HG02870 (cell line): ENCODE results near the gene MOCS1.

Source experiments
- ATAC-seq: cut with Tn5 transposase; IDR thresholded peaks from one replicate; pipeline ENCODE4 v1.9.1; 2021; ENCODE audit warnings: mild to moderate bottlenecking, moderate library complexity; ENCODE audit not compliant: unreplicated experiment

Gene MOCS1

DNA sequence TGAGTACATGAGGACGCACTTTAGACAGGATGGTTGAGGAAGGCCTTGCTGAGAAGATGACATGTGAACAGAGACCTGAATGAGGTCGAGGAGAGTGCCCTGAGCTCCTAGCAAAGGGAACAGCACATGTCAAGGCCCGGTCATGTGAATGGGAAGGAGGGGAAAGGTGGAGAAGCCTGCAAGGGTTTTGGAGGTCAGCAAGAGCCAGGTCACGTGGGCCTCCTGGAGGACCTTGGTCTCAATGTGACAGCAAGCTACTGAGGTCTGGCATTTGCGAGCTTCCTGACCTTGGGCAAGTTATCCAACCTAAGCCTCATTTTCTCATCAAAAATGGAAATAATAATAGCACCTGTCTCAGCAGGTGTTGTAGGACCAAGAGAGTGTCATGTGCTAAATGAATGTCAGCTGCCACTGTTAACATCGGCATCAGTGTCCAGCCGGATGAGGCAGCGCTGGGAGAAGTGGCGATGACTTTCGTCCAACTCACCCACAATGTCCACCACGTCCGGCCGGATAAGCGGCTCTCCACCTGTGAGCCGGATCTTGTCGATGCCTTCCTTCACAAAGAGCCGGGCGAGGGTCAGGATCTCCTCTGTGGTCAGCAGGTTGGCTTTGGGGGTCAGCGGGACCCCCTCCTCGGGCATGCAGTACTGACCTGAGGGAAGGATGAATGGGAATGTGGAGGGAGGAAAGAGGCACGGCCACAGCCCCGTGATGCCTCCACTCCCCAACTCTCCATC, 8.9 kb downstream of the MOCS1 start:
- no peak for ATAC-seq

DNA sequence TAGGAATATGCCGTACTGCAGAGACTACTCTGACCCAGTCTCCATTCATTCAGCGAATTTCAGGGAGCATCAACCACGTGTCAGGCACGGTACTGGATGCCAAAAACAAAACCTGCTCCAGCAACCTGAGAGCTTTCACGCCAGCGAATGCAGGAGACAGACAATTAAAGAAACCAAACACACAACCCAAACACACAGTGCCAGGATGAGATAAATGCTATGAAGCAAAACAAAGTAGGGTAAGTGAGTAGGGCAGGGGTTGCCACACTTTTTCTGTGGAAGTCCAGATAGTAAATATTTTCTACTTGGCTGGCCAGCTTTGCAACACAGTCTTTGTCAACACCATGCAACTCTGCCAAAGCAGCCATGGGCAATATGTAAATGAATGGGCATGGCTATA, 10.0 kb downstream of the MOCS1 start:
- ATAC-seq: no peak

DNA sequence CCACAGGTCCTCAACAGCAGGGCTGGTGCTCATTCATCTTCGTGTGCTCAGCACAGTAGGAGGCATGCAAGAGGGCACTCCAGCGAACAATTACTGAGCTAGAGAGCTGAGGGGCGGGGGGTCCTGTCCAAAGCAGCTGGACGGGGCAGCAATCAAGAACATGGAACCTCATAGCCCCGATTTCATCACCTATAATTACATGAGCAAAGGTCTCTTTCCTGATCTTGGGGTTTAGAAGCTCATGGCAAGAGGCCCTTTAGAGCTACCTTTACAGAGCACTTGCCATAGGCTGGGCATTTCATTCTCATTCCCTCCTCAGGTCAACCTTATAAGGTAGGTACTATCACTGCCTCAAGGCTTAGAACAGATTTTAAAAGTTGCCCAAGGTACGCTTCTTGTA, 10.4 kb downstream of the MOCS1 start:
- no peak for ATAC-seq

DNA sequence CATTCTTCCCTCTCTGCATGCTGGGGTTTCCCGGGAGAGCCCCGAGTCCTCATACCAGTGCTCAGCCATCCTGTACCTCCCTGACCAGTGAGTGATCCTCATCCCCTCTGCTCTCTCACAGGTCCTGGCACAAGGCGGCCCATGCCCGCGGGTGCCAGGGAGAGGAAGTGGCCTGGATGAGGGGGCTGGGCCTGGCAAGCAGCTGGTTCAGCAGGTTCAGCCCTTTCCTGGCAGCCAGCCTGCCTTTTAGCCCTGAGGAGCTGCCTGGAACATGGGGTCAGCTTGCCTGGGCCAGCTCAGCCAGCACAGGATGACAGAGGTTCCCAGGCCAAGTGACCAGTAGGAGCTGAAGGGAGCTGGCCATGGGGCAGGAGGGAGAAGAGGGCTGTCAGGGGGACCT, 10.9 kb downstream of the MOCS1 start:
- ATAC-seq: no peak

DNA sequence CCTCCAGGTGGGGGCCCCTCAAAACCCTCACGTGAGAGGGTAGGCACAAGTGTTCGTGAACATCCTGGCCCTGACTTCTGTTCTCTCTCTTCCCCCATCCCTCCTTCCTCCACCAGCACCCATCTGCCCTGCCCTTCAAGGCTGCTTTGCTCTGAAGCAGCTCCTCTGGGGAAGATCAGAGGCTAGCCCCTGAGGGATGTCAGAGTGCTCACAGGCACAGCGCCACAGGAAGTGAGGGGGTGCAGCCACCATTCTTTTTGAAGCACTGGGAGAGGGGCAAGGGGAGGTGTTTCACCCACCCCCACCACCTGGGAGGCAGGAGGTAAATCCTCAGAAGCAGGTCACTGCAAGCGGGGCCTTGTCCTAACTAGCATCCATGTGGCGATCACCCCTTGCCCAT, 11.4 kb downstream of the MOCS1 start:
- no peak for ATAC-seq

DNA sequence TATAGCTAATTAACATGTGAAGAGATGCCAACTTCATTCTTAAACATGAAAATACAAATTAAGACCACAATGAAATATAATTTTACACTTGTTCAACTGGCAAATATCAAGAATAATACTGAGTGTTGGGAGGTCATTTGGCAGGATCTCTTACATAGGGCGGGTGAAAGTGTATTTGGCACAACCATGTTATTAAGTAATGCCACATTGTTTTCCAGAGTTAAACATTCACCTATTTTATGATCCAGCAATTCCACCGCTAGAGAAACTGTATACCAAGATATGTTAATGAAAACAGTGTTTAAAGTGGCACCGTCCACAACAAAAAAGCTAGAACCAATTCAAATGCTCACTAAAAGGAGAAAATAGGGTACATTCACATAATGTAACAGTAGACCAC, 14.1 kb downstream of the MOCS1 start:
- ATAC-seq: no peak

DNA sequence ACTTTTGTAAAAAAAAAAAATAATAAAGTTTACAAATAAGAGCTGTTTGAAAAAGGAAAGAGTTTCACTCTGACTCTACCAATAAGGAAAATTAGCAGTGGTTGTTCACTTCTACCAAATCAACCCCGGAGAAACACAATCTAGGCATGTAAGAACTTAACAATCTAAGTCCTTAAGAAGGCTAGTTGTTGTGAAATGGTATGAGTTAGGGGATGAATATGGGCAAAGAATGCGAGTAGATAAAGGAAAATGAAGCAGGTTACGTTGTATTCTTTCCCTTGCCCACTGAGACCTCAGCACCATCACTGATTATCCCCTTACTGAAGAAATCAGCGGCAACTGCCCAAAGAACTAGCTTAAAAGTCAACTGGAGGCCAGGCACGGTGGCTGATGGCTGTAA, 15.4 kb downstream of the MOCS1 start:
- ATAC-seq: no peak

DNA sequence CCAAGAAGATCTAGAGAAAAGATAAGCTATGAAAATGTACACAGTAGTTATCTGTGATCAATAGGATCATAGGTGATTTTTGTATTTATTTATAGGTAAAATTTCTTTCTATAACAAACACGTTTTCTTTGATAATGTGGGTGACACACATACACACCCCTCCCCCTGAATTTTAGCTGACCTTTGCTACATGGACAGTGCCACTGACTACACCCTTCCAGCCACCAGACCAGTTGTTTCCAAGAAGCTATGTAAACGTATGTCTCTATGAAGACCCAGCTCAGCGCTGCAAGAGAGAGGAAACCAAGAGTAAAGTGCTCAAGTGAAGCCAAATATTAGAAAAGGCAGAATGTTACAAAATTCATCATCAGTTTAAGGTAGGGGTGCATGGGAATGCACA, 16.3 kb downstream of the MOCS1 start:
- no peak for ATAC-seq

DNA sequence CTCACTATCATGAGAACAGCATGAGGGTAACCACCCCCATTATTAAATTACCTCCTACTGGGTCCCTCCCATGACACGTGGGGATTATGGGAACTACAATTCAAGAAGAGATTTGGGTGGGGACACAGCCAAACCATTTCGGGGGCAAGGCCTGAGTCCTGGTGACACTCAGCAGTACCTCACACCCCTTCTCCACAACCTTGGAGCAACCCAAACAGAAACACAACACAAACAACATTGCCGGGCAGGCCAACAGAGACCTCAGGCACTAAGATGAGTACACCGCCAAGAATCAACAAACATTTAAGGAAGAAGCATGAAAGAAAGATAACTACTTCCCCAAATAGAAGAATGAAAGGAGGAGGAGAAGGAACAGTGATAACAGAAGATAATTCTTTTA, 16.9 kb downstream of the MOCS1 start:
- ATAC-seq: no peak

DNA sequence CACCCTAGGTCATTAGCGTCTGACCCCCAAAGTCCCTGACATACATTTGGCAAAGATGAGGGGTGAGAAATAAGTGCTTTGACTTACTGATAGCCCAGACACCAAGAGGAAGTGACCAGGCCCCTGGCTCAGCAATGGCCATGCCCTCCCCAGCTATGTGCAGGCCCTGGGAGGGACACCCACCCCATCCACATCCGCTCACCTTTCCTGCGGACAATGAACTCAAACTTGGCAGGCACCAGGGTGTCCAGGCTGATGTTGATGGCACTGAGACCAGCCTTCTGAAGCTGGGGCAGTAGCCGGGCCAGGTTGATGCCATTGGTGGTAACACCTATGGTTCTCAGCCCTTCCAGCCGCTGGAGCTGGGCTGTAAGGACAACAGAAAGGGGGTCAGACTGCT, 18.4 kb downstream of the MOCS1 start:
- no peak for ATAC-seq

DNA sequence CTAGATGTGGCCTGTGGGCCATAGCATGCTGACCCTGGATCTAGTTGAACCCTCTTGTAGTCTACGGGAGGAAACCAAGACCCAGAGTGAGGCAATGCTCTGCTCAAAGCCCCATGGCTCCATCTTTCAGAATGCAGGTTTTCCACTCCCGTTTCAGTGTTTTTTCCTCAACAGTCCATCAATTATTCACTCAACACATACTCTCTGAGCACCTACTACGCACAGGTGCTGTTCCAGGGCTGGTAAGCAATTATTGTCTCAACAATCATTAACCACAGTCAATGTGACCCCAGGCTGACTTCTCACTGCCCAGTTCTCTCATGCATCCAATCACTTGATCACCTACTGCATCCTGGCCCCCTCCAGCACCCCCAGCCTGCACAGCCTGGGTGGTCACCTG, 20.0 kb downstream of the MOCS1 start:
- ATAC-seq: no peak

DNA sequence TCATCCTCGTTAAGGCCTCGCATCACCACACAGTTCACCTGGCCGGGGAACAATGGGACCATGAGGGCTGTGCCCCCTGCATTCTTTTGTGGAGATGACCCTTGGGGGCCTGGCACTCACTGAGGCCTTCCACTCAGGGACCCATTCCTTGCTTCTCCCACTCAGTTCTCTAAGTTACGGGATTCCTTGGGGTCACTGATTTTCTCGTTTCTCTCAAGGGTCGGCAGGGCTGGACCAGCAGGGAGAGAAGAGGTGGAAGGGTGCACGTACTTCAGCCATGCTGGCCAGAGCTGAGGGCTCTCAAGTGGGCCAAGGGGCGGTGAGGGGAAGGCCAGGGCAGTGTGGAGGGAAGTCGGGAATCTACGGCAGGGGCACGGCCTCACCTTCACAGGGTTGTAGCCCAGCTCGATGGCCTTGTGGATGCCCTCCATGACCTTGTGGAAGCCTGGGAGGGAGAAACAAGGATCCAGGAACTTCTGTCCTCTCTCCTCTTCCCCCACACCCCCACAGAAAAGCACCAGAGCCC, 20.8 kb downstream of the MOCS1 start:
- ATAC-seq: no peak

DNA sequence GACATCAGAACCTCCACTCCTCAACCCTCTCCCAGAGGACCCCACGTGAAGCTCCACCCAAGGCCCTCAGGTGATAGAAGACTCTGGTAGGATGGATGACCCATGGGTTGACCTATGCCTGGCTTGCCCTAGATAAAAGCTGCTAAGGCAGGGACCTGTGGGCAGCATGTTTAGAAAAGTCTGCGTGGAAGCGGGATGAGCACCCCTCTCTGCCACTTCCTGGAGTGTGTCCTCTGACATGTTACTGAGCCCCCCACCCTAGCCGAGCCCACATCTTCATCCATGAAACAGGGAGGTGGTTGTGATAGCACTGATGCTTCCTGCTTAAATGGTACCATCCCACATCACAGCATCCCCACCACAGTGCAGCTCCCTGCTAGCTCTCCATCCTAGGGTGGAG, 21.8 kb downstream of the MOCS1 start:
- ATAC-seq: no peak

DNA sequence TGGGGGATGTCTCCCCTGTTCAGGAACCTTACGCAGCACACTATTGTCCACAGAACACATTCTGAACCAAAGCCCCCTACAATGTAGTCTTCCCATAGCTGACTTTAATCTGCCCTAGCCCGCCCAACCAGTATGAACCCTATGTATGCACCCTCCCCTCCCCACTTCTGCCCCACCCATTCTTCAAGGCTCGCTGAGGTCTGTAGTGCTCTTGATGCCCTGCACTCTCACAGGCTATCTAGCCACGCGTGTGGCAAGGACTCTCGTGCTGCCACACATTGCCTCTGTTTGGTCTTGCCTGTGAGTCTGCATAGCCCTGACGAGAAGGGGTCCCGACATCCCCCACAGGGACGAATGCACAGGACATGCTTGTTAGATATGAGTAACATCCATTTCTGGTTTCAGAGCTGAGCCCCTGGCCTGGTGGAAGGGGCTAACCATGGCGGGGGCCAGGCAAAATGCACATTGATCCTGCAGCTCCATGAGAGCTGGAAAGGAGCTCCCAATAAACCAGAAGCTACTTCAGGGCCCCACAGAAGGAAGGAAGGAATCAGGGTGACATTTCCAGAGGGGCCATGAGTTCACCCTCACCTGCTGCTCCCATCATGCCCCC, 22.6 kb downstream of the MOCS1 start:
- ATAC-seq: no peak

DNA sequence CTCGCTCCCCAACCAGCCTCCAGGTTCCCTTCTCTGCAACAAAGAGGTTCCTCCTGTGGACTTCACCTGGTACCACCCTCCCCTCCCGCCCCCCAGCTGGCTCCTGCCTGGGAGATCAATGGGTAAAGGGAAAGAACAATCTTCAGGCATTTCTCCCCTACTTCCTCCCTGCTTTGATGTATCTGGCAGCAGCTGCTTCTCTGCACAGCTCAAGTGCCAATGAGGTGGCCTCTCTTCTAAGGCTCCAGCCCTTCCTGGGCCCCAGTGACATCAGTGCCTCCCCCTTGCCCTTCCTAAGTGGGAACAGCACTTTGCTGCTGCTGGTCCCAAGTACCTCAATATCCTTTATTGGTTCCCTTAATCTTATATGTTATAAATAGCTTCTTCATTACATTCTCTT, 23.5 kb downstream of the MOCS1 start:
- no peak for ATAC-seq

DNA sequence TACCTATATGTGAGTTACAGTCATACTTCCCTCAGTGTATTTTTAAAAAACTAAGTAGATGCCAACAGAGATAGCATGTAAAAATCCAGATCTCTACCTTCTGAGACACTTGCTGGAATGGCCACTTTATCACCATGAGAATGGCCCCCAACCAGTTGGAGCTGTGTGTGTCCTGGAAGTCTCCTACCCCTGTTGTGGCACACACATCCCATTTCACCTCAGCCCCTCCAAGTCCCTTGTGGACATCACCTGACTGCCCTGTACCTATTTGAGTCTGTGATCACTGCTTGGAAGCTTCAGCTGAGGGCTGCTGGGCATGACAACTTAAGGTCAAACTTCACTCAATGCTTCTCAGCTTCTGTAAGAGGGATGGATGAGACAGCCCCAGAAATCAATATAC, 24.1 kb downstream of the MOCS1 start:
- ATAC-seq: no peak

DNA sequence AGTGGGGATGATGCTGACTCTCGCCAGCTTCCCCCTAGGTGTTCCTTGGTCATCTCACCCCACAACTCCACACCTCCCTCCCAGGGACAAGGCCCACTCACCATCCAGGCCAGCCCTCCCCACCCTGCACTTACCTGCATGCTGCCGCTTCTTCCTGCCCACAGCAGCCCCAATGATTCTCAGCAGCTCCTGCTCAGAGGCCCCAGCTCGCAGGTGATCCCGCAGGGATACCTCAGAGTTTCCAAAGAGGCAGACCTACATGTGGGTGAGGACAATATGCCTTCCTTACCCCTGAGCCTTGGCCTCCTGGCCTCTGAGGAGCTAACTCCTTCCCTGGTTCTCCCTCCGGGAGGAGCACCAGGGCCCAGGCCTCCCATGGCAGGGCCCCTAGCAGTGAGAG, 24.6 kb downstream of the MOCS1 start:
- ATAC-seq: no peak

DNA sequence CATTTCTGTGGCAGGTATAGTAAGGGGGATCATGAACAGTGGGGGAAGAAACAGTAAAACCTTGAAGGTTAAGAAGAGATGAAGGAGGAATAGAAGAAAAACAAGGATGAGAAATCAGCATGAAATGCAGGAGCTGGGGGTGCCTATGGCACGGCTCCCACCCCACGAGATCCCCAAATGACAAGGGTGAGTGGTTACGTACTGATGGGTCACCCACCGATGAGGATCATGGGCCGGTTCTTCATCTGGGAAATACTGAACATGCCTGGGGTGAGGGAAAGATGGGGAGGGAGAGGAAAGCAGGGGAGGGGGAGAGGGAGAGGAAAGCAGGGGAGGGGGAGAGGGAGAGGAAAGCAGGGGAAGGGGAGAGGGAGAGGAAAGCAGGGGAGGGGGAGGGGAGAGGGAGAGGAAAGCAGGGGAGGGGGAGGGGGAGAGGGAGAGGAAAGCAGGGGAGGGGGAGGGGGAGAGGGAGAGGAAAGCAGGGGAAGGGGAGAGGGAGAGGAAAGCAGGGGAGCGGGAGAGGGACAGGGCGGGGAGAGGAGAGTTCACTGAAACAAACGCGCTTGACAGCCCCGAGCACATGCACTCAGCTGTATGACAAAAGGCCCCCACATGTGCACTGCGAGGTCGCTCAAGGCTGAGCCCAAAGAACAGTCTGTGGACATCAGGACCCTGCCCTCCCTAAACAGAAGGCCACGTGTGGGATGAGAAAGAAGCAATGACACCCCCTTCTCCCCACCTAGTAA, 25.3 kb downstream of the MOCS1 start:
- no peak for ATAC-seq

DNA sequence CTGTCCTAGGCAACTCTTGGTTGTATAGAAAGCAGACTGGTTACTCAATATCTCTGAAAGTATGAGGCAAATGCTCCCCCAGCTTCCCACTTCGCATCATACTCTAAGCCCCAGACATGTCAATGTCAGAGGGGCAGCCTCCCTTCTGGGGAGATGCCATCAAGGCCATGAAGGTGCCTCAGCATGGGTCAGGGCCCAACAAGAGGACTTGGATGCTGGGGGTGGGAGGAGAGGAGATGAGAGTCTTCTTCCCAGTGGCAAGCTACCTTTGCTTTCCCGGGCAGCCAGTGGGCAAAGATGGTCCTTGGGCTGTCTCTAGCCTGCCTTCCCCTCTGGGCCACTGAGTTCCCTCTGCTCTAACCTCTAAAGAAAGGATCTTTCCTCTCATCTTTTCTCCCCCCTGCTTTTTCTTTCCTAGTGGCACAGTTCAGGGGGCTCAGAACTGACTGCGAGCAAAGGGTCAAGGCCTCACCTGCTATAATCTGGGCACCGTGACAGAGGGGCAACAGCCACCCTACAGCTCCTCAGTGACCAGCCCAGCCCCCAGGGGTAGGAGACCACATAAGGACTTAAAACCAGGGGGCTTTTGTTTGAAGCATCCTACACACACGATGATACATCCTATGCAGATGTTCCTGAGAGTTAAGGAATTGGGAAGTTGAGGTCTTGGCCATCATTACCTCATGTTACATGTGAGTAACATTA, 26.2 kb downstream of the MOCS1 start:
- no peak for ATAC-seq

DNA sequence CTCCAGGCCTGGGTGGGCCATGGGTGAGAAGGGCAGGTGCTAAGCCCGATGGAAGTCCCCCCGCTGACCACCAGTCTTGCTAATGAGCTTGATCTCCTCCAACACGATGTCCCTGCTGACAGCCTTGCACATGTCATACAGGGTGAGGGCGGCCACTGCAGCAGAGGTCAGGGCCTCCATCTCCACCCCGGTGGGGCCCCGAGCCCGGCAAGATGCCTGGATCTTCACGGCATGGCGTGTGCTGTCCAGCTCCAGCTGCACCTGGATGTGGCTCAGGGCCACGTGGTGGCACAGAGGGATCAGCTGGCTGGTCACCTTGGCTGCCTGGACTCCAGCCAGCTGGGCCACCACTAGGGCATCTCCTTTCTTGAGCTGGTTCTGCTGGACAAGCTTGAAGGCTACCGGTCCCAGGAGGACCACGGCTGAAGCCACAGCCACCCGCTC, 27.9 kb downstream of the MOCS1 start:
- no peak for ATAC-seq

DNA sequence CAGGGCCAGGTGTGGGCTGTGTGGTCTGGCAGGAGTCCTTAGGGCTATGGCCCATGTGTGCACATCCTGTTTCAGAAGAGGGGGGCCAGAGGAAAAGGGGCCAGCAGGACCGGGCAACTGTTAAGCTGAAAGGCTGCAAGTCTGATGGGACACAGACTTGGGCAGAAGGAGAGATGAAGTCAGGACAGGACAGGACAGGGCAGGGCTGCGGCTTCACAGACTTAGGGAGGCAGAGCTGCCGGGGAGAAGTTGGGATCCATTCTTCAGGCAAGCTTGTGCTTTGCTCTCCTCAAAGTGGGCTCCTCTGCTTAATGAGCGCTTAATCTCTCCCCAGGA, 28.7 kb downstream of the MOCS1 start:
- no peak for ATAC-seq
